ENCODE measurements around the gene PLD4. TPM values are rescaled to one million over a fixed set of nuclear protein-coding genes. Genes with fewer than 3 reads are reported as not detected.

Gene PLD4
- total and polyA plus RNA-seq, 2 donors (not counting 1 experiment from before 2014, with no cell fraction given): 0.17 TPM; not detected in 1

DNA sequence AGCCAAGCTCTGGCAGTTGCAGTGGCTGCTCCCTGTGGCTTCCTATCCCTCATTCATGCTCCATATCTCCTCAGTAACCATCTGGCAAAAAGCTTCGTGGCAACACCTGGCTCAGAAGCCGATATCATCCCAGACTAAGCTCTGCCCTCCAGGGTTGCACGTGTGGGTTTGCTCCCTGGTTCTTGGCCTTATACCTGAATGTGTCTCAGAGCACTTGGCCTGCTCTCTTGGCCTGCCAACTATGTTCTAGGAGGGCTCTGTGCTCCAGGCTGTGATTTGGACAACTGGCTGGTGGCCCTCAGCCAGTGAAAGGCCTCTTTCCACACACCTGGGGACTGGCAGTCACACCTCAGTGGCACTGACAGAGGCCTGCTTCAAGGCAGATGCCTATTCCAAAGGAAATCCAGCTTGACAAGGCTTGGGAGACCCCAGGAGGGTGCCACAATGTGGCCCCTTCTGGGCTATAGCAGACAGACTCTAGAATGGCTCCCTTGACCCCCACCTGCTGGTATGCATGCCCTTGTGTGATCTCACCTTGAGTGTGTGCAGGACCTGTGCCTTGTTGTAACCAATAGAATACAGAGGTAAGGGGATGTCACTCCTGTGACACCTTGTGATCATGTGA lies 10.5 kb downstream of the PLD4 start:
- DNase-seq (ENCODE audit: low read depth in 2 of 2): no peak
- no peak overlapping the region for H3K9ac ChIP-seq (ENCODE audit: insufficient read depth, low read length)

DNA sequence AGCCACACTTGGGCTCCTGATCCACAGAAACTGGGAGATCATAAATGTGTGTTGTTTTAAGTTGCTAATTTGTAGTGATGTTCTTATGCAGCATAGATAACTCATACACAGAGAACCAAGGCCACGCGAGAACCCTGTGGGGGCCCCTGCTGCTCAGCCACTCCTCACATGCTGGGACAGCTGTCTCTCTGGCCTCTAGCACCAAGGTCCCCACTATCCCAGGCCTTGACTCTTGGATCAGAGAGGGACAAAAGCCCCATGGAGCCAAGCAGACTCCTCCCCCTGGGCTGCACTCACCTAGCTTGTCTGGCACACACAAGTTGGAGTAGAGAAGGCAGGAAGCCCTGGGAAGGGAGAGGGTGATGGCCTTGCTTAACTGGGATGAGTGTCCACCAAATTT lies 11.3 kb downstream of the PLD4 start:
- TF ChIP-seq EZH2 (IDR thresholded peaks at IDR 0.05; ENCODE audit: low read length, missing control alignments): no peak
- TF ChIP-seq, protein P1, sequence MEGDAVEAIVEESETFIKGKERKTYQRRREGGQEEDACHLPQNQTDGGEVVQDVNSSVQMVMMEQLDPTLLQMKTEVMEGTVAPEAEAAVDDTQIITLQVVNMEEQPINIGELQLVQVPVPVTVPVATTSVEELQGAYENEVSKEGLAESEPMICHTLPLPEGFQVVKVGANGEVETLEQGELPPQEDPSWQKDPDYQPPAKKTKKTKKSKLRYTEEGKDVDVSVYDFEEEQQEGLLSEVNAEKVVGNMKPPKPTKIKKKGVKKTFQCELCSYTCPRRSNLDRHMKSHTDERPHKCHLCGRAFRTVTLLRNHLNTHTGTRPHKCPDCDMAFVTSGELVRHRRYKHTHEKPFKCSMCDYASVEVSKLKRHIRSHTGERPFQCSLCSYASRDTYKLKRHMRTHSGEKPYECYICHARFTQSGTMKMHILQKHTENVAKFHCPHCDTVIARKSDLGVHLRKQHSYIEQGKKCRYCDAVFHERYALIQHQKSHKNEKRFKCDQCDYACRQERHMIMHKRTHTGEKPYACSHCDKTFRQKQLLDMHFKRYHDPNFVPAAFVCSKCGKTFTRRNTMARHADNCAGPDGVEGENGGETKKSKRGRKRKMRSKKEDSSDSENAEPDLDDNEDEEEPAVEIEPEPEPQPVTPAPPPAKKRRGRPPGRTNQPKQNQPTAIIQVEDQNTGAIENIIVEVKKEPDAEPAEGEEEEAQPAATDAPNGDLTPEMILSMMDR (conservative IDR thresholded peaks at IDR 0.05 in 1 of 2, IDR thresholded peaks at IDR 0.05 in 1 of 2; ENCODE audit: low read depth in 1 of 2, low read length in 2 of 2): no peak
- peaks cover 18% of the 10 kb centered on the region for H3K27me3 ChIP-seq (ENCODE audit: control insufficient read depth, insufficient read depth, low read length)
- no peaks in the 10 kb centered on the region for H3K36me3 ChIP-seq (ENCODE audit: control insufficient read depth, insufficient read depth, low read length)
- H3K79me2 ChIP-seq (ENCODE audit: control insufficient read depth, insufficient read depth, low read length): no peaks in the 10 kb centered on the region
- no peak overlapping the region for H3K27ac ChIP-seq (ENCODE audit: insufficient read depth, low read length)
- no peak for DNase-seq (ENCODE audit: low read depth in 2 of 2)
- H3K4me2 ChIP-seq (ENCODE audit: extremely low read depth, insufficient read depth, low read length): no peak overlapping the region
- no peaks in the 10 kb centered on the region for H3K4me1 ChIP-seq (ENCODE audit: control insufficient read depth, extremely low read depth, insufficient read depth, low read length)
- H3K9ac ChIP-seq (ENCODE audit: insufficient read depth, low read length): no peak overlapping the region
- H2AFZ ChIP-seq (ENCODE audit: low read length): no peak overlapping the region
- no peak overlapping the region for H3K4me3 ChIP-seq (replicated peaks in 1 of 4; ENCODE audit: control extremely low read depth in 1 of 4, insufficient read depth in 1 of 4, low read depth in 3 of 4, low read length in 4 of 4)
- no peaks in the 10 kb centered on the region for H3K9me3 ChIP-seq (ENCODE audit: control insufficient read depth, insufficient read depth, low read depth, low read length)
- no peaks in the 10 kb centered on the region for H4K20me1 ChIP-seq (ENCODE audit: control insufficient read depth, extremely low read depth, insufficient read depth, low read length)

More for the DNA sequence above, 10.5 kb downstream of the PLD4 start:
- H3K27me3 ChIP-seq (ENCODE audit: control insufficient read depth, insufficient read depth, low read length): peaks cover 18% of the 10 kb centered on the region
- no peaks in the 10 kb centered on the region for H3K36me3 ChIP-seq (ENCODE audit: control insufficient read depth, insufficient read depth, low read length)
- H3K9me3 ChIP-seq (ENCODE audit: control insufficient read depth, insufficient read depth, low read depth, low read length): no peaks in the 10 kb centered on the region
- H3K4me1 ChIP-seq (ENCODE audit: control insufficient read depth, extremely low read depth, insufficient read depth, low read length): no peaks in the 10 kb centered on the region
- TF ChIP-seq, protein P1 (conservative IDR thresholded peaks at IDR 0.05 in 1 of 2, IDR thresholded peaks at IDR 0.05 in 1 of 2; ENCODE audit: low read depth in 1 of 2, low read length in 2 of 2): no peak
- TF ChIP-seq EZH2 (IDR thresholded peaks at IDR 0.05; ENCODE audit: low read length, missing control alignments): no peak
- no peaks in the 10 kb centered on the region for H3K79me2 ChIP-seq (ENCODE audit: control insufficient read depth, insufficient read depth, low read length)
- no peak overlapping the region for H2AFZ ChIP-seq (ENCODE audit: low read length)
- H3K27ac ChIP-seq (ENCODE audit: insufficient read depth, low read length): no peak overlapping the region
- H4K20me1 ChIP-seq (ENCODE audit: control insufficient read depth, extremely low read depth, insufficient read depth, low read length): no peaks in the 10 kb centered on the region
- H3K4me3 ChIP-seq (replicated peaks in 1 of 4; ENCODE audit: control extremely low read depth in 1 of 4, insufficient read depth in 1 of 4, low read depth in 3 of 4, low read length in 4 of 4): no peak overlapping the region
- no peak overlapping the region for H3K4me2 ChIP-seq (ENCODE audit: extremely low read depth, insufficient read depth, low read length)

DNA sequence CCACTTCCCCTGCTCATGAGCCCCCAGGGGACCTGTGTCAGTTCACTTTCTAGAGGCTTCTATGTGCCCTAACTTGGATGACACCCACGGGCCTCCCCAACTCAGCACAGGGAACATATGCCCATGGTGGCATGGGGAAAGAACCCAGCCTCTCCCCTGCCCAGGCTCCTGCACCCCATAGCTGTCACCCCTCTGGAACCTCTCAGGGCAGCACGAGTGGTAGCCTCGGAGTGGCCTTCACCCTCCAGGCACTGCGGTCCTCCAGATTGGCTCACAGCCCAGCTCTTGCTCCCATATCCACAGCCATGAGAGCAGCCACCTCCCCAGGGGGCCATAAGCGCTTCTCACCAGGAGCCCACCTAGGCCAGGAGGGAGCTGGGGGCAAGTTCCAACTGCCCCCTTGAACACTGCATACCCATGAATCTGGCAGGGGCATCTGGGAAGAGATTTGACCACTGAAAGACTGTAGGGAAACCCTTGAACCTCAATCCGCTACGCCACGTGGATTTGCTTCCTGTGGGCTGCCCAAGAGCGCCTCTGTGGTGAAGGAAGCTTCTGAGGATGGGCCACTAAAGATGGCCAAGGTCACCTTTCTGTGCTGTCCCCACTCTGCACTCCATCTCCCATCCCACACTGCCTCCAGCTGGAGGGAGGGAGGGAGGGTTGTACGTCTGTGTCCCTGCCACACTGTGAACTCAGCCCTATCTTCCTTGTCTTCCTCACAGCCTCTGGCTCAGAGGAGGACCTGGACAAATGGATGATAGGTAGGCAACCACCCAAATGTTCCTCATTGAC lies 11.9 kb downstream of the PLD4 start:
- no peak for DNase-seq (ENCODE audit: low read depth in 2 of 2)
- H2AFZ ChIP-seq (ENCODE audit: low read length): no peak overlapping the region
- H3K79me2 ChIP-seq (ENCODE audit: control insufficient read depth, insufficient read depth, low read length): no peaks in the 10 kb centered on the region
- no peaks in the 10 kb centered on the region for H3K9me3 ChIP-seq (ENCODE audit: control insufficient read depth, insufficient read depth, low read depth, low read length)
- H3K27ac ChIP-seq (ENCODE audit: insufficient read depth, low read length): no peak overlapping the region
- TF ChIP-seq, protein P1 (conservative IDR thresholded peaks at IDR 0.05 in 1 of 2, IDR thresholded peaks at IDR 0.05 in 1 of 2; ENCODE audit: low read depth in 1 of 2, low read length in 2 of 2): no peak
- no peak for TF ChIP-seq EZH2 (IDR thresholded peaks at IDR 0.05; ENCODE audit: low read length, missing control alignments)
- H3K4me1 ChIP-seq (ENCODE audit: control insufficient read depth, extremely low read depth, insufficient read depth, low read length): no peaks in the 10 kb centered on the region
- no peak overlapping the region for H3K4me3 ChIP-seq (replicated peaks in 1 of 4; ENCODE audit: control extremely low read depth in 1 of 4, insufficient read depth in 1 of 4, low read depth in 3 of 4, low read length in 4 of 4)
- H4K20me1 ChIP-seq (ENCODE audit: control insufficient read depth, extremely low read depth, insufficient read depth, low read length): no peaks in the 10 kb centered on the region
- H3K36me3 ChIP-seq (ENCODE audit: control insufficient read depth, insufficient read depth, low read length): no peaks in the 10 kb centered on the region
- H3K27me3 ChIP-seq (ENCODE audit: control insufficient read depth, insufficient read depth, low read length): peaks cover 18% of the 10 kb centered on the region
- no peak overlapping the region for H3K4me2 ChIP-seq (ENCODE audit: extremely low read depth, insufficient read depth, low read length)
- H3K9ac ChIP-seq (ENCODE audit: insufficient read depth, low read length): no peak overlapping the region

All from fibroblast of lung (primary cell).